HG03196 (cell line): ENCODE measurements around the gene MAP3K10.
"Not testable (repeated sequence)": the region's sequence is repeated elsewhere in the genome, so short reads cannot be mapped to it uniquely, and the experiment has no call there.

Source experiments
- ATAC-seq: cut with Tn5 transposase; IDR thresholded peaks from one replicate; pipeline ENCODE4 v1.9.1; 2021; ENCODE audit not compliant: unreplicated experiment

The MAP3K10 gene

GRCh38 chr19:40190891-40191835 lies at the start of gene MAP3K10:
Gene MAP3K10 (plus strand): TSS chr19:40191426. CDS start chr19:40192032, 606 bp downstream.
- ATAC-seq = peak; percentile 77

GRCh38 chr19:40141551-40141950 lies 49.7 kb upstream of the MAP3K10 start:
- ATAC-seq = no peak

GRCh38 chr19:40143612-40144011 lies 47.6 kb upstream of the MAP3K10 start:
- ATAC-seq = no peak

GRCh38 chr19:40144151-40144550 lies 47.1 kb upstream of the MAP3K10 start:
- ATAC-seq = no peak

GRCh38 chr19:40144947-40145748 lies 46.1 kb upstream of the MAP3K10 start:
- no peak for ATAC-seq

GRCh38 chr19:40145749-40146029 lies 45.5 kb upstream of the MAP3K10 start:
- not testable (repeated sequence) for ATAC-seq

GRCh38 chr19:40147338-40147692 lies 43.9 kb upstream of the MAP3K10 start:
- ATAC-seq = no peak

- no peak for ATAC-seq
Measured at GRCh38 chr19:40147693-40148347, 43.4 kb upstream of the MAP3K10 start.

- ATAC-seq = no peak
Measured at GRCh38 chr19:40149501-40149900, 41.7 kb upstream of the MAP3K10 start.

- ATAC-seq = no peak
Measured at GRCh38 chr19:40150170-40150569, 41.1 kb upstream of the MAP3K10 start.

GRCh38 chr19:40154121-40154680 lies 37.0 kb upstream of the MAP3K10 start:
- ATAC-seq = no peak

- ATAC-seq = no peak
Measured at GRCh38 chr19:40155749-40156265, 35.4 kb upstream of the MAP3K10 start.

GRCh38 chr19:40157059-40157458 lies 34.2 kb upstream of the MAP3K10 start:
- ATAC-seq = no peak

- ATAC-seq = no peak
Measured at GRCh38 chr19:40159744-40160143, 31.5 kb upstream of the MAP3K10 start.

GRCh38 chr19:40162104-40162503 lies 29.1 kb upstream of the MAP3K10 start:
- no peak for ATAC-seq

- peak; percentile 56 for ATAC-seq
Measured at GRCh38 chr19:40163541-40164129, 27.6 kb upstream of the MAP3K10 start.

GRCh38 chr19:40165362-40165937 lies 25.8 kb upstream of the MAP3K10 start:
- no peak for ATAC-seq

- not testable (repeated sequence) for ATAC-seq
Measured at GRCh38 chr19:40169482-40170302, 21.5 kb upstream of the MAP3K10 start.

- not testable (repeated sequence) for ATAC-seq
Measured at GRCh38 chr19:40170303-40170989, 20.8 kb upstream of the MAP3K10 start.
